Activated CD4-positive, alpha-beta T cell treated with anti-CD3 and anti-CD28 coated beads for 36 hours (primary cell): ENCODE measurements around the gene TEC. TPM values are rescaled to one million over a fixed set of nuclear protein-coding genes. Genes with fewer than 3 reads are reported as not detected.
A peak's percentile ranks its signal among the peaks of the same experiment; 100 is the strongest.
"Not testable (repeated sequence)": the region's sequence is repeated elsewhere in the genome, so short reads cannot be mapped to it uniquely, and the experiment has no call there.

ENCODE experiments used
- ATAC-seq: fragments of 200-7000 bp; cut with Tn5 transposase; one replicate; pipeline ENCODE4 v1.10.0; 2021; ENCODE audit warnings: mild to moderate bottlenecking, moderate library complexity
- CTCF ChIA-PET: fragments of 350-600 bp; sonication (Branson Sonifier 250); formaldehyde crosslinking; loops from one replicate; lab custom pipeline; 2021; ENCODE audit warnings: antibody characterized with exemption; lab: Charles Lee
- POLR2A ChIA-PET: fragments of 350-600 bp; sonication (Branson Sonifier 250); formaldehyde crosslinking; loops from one replicate; lab custom pipeline; 2021; ENCODE audit warnings: antibody characterized with exemption, inconsistent platforms; lab: Charles Lee
- DNase-seq: peaks from one replicate; pipeline ENCODE4 v3.0.0-alpha.2; 2020
- H3K27ac Mint-ChIP-seq: one replicate; pipeline ENCODE4 v1.8.0; 2021; ENCODE audit warnings: mixed read lengths
- H3K27me3 Mint-ChIP-seq: one replicate; pipeline ENCODE4 v1.8.0; 2021; ENCODE audit warnings: mixed read lengths
- H3K36me3 Mint-ChIP-seq: one replicate; pipeline ENCODE4 v1.8.0; 2021; ENCODE audit warnings: low read depth, mixed read lengths
- H3K4me1 Mint-ChIP-seq: one replicate; pipeline ENCODE4 v1.8.0; 2021; ENCODE audit warnings: mixed read lengths
- H3K4me3 Mint-ChIP-seq: one replicate; pipeline ENCODE4 v1.8.0; 2021; ENCODE audit warnings: mild to moderate bottlenecking, moderate library complexity, mixed read lengths
- H3K9me3 Mint-ChIP-seq: one replicate; pipeline ENCODE4 v1.8.0; 2021; ENCODE audit warnings: low read depth, mixed read lengths
- intact Hi-C, 2 experiments: fragments of 100-400 bp; cut with DNase I in 1 of 2; cut with micrococcal nuclease in 1 of 2; formaldehyde crosslinking; loops; one replicate each; pipeline versions ENCODE4 v1.14.2 to v1.15.1; 2022 to 2024; cut with DNase I, micrococcal nuclease
- total RNA-seq, 2 experiments: library from RNA; stranded (reverse); gene quantifications; one replicate each; pipeline ENCODE4 v1.2.3, GENCODE V29; 2021

The TEC gene
- total RNA-seq, 2 experiments from 2014 or later = 3.5 to 4.3 TPM

DNA sequence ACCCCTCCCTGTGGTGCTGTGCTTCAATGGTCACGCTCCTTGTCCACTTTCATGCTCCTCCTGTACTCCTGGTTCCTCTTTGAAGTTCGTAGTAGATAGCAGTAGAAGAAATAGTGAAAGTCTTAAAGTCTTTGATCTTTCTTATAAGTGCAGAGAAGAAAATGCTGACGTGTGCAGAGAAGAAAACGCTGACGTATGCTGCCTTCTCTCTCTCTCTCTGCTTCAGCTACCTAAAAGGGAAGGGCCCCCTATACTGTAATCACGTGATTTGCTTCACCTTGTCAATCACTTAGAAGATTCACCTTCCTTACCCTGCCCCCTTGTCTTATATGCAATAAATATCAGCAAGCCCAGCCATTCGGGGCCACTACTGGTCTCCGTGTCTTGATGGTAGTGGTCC lies 50.2 kb downstream of the TEC start:
- POLR2A ChIA-PET = not testable (repeated sequence)

DNA sequence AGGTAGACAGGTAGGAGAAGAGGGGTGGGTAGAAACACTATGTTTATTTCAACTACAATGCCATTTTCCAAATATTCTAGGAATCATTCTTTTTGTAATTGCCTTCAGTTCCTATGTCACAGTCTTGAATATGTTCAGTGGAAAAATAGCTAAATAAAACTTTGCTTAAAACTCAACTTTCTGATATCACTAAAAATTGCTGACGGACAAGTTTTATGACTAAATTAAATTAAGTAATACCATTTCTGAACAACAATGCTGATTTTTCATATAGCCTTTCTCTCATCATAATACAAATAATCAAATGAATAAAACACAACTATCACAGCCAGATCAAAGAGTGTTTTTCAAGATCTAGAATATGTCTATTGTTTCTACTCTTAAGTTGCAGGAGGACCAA lies 53.1 kb downstream of the TEC start:
- Mint-ChIP-seq H3K36me3 (peaks cover 3% of the 10 kb centered on the region), H3K9me3 (no peaks in the 10 kb centered on the region), H3K4me1 (peaks cover 2% of the 10 kb centered on the region), H3K27me3 (no peaks in the 10 kb centered on the region), H3K27ac (no peak overlapping the region), H3K4me3 (no peak overlapping the region)
- ChIA-PET POLR2A (no interaction called here), CTCF (interaction anchor here (0.6 kb wide), 1 partner anchor 57 kb away, joined by 4 read pairs; no protein-coding TSS in a partner anchor)
- intact Hi-C loops = no loop called here
- DNase-seq (no peak), ATAC-seq (no peak)

More for the DNA sequence above, 50.2 kb downstream of the TEC start:
- DNase-seq, H3K9me3 Mint-ChIP-seq, intact Hi-C loops, H3K27ac Mint-ChIP-seq, CTCF ChIA-PET, H3K27me3 Mint-ChIP-seq, H3K4me3 Mint-ChIP-seq, H3K36me3 Mint-ChIP-seq, ATAC-seq, H3K4me1 Mint-ChIP-seq: not testable (repeated sequence)

DNA sequence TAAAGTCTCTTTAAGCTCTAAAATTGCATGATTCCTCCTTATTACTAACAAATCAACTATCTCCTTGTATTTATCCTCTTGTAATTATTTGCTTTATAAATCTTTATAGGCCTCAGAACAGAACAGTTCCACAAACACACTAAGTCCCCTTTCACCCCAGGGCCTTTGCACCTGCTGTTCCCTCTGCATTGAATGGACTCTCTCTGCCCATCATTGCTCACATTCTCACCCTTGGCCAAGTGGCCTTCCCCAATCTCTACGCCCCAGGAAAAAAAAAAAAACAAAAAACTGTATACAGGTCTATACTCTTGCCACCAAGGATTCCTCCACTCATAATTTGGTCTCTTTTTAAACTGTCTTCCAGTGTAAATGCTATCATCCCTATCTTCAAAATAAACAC lies 53.7 kb downstream of the TEC start:
- Mint-ChIP-seq H3K4me1 (peaks cover 2% of the 10 kb centered on the region), H3K4me3 (no peak overlapping the region), H3K27me3 (no peaks in the 10 kb centered on the region), H3K36me3 (peaks cover 3% of the 10 kb centered on the region), H3K9me3 (no peaks in the 10 kb centered on the region), H3K27ac (no peak overlapping the region)
- ChIA-PET CTCF (no interaction called here), POLR2A (no interaction called here)
- ATAC-seq (no peak), DNase-seq (no peak)
- intact Hi-C loops = no loop called here

DNA sequence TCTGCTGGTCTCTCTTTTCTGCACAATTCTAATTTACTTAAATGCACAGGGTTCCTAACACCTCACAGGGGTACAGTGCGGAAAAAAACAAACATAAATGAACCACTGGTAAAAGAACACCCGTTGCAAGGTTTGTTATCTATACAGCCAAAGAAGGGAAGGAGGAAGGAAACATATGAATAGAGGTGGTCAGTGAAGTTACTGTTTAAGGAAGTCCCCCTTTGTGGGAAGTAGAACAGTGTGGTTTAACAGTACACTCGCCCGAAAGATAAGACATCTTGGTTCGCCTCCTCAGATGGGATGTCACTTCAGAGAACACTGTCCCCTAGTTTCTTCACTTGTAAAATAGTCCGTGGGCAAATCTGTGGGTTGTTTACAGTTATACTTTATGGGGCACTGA lies 57.5 kb downstream of the TEC start:
- ATAC-seq = no peak
- peaks cover 7% of the 10 kb centered on the region for H3K4me1 Mint-ChIP-seq
- intact Hi-C loops = no loop called here
- H3K4me3 Mint-ChIP-seq = no peak overlapping the region
- ChIA-PET POLR2A (no interaction called here), CTCF (no interaction called here)
- no peaks in the 10 kb centered on the region for H3K9me3 Mint-ChIP-seq
- H3K27me3 Mint-ChIP-seq = no peaks in the 10 kb centered on the region
- no peaks in the 10 kb centered on the region for H3K36me3 Mint-ChIP-seq
- no peak overlapping the region for H3K27ac Mint-ChIP-seq
- no peak for DNase-seq

DNA sequence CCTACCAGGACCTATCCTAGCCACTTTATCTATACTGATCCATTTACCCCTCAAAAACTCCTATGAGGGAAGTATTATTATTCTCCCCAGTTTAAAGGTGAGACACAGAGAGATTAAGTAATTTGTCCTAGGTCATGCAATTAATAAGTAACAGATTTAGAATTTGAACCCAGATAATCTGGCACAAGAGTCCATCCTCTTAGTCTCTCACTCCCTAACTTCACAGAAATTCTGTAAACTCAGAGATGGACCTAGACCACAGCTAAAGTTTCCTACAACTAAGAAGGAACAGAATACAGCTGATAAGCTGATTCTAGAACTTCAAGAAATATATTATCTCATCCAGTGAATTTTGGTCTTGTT lies 58.7 kb downstream of the TEC start:
- intact Hi-C loops = no loop called here
- ChIA-PET POLR2A (interaction anchor here (0.5 kb wide), 1 partner anchor 60 kb away, joined by 5 read pairs; no protein-coding TSS in a partner anchor), CTCF (no interaction called here)
- peaks cover 7% of the 10 kb centered on the region for H3K4me1 Mint-ChIP-seq
- H3K36me3 Mint-ChIP-seq = no peaks in the 10 kb centered on the region
- no peaks in the 10 kb centered on the region for H3K27me3 Mint-ChIP-seq
- H3K9me3 Mint-ChIP-seq = no peaks in the 10 kb centered on the region
- no peak overlapping the region for H3K27ac Mint-ChIP-seq
- DNase-seq (no peak), ATAC-seq (no peak)
- H3K4me3 Mint-ChIP-seq = no peak overlapping the region

DNA sequence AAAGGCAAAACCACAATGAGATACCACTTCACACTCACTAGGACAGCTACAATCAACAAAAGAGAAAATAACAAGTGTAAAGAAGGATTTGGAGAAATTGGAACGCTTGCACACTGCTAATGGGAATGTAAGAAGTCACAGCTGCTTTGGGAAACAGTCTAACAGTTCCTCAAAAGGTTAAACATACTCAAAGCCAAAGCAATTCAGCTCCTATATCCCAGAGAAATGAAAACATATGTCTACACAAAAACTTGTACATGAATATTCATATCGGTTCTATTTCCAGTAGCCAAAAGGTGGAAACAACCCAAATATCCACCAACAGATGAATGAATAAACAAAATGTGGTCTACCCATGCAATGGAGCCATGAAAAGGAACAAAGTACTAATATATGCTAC lies 64.0 kb downstream of the TEC start:
- POLR2A ChIA-PET = no interaction called here

GRCh38 chr4:48205107-48205506 lies 64.5 kb downstream of the TEC start:
- Mint-ChIP-seq H3K27me3 (peaks cover 2% of the 10 kb centered on the region), H3K36me3 (no peaks in the 10 kb centered on the region), H3K27ac (no peak overlapping the region), H3K9me3 (no peaks in the 10 kb centered on the region), H3K4me1 (no peaks in the 10 kb centered on the region), H3K4me3 (no peak overlapping the region)
- no peak for DNase-seq
- ATAC-seq = no peak
- intact Hi-C loops = no loop called here
- ChIA-PET POLR2A (no interaction called here), CTCF (interaction anchor here (0.6 to 0.9 kb wide), 2 partner anchors 47 to 129 kb away, joined by 3 read pairs; no protein-coding TSS in a partner anchor)

More for the DNA sequence above, 64.0 kb downstream of the TEC start:
- Mint-ChIP-seq H3K27ac (no peak overlapping the region), H3K4me3 (no peak overlapping the region), H3K4me1 (peaks cover 4% of the 10 kb centered on the region), H3K9me3 (no peaks in the 10 kb centered on the region), H3K27me3 (peaks cover 2% of the 10 kb centered on the region), H3K36me3 (no peaks in the 10 kb centered on the region)
- DNase-seq (no peak), ATAC-seq (no peak)
- intact Hi-C loops = no loop called here
- CTCF ChIA-PET = no interaction called here

DNA sequence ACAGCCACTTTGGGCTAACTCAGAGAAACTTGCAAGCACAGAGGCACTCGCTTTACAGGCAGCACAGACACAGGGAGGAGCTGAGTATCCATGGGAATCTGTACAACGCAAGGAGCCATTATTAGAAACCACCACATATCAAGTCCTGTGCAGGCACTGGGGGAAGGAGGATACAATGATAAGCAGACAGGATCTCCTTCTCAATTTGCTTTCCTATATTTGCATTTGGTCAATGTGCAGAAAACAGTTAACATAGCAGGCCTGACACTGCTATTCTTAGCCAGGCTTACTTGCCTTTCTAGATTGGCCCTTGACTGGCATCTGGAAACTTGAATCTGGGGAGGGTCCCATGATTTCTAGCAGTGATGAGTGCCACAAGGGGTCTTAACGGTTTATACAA lies 65.8 kb downstream of the TEC start:
- Mint-ChIP-seq H3K27ac (no peak overlapping the region), H3K9me3 (no peaks in the 10 kb centered on the region), H3K4me1 (no peaks in the 10 kb centered on the region), H3K4me3 (no peak overlapping the region), H3K27me3 (peaks cover 2% of the 10 kb centered on the region), H3K36me3 (no peaks in the 10 kb centered on the region)
- ChIA-PET POLR2A (no interaction called here), CTCF (interaction anchor here (1.6 kb wide), 1 partner anchor 9 kb away, joined by 5 read pairs; no protein-coding TSS in a partner anchor)
- no peak for DNase-seq
- ATAC-seq = no peak
- intact Hi-C loops = no loop called here

GRCh38 chr4:48197643-48198237 lies 71.9 kb downstream of the TEC start:
- ChIA-PET CTCF (interaction anchor here (1.1 kb wide), 1 partner anchor 20 kb away, joined by 4 read pairs; no protein-coding TSS in a partner anchor), POLR2A (no interaction called here)
- intact Hi-C loops = no loop called here
- Mint-ChIP-seq H3K27me3 (peaks cover 2% of the 10 kb centered on the region), H3K36me3 (no peaks in the 10 kb centered on the region), H3K9me3 (no peaks in the 10 kb centered on the region), H3K4me1 (peaks cover 7% of the 10 kb centered on the region), H3K27ac (no peak overlapping the region), H3K4me3 (no peak overlapping the region)
- ATAC-seq (no peak), DNase-seq (no peak)

DNA sequence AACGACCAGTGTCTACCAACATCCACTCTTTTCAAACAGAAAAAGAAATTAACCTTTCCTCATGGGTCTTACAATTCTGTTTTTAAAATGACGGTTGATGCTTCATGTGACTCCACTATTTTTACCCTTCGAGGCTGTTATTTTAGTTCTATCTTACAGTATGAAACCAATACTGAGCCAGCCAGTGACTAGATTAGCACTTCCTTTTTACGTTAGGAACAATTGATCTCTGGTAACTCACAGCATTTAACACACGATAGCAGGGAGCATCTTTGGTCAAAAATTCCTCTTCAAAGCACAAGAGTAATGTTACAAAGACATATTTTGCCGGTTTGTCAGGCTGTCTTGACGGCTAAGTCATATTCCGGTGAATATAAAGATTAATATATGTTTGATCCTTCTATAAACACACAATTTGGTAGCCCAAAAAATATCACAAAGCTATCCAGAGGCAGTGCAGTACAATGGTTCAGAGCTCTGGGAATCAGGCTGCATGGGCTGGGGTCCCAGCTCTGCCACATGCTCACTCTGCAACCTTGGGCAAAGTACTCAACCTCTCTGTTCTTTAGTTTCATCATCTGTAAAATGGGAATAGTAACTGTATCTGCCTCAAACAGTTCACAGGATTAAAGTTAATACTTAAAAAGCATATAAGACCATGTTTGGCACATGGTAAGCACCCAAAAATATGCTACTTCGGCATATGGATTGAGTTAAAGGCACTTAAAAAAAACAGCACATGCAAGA lies 72.7 kb downstream of the TEC start:
- intact Hi-C loops = no loop called here
- H3K27me3 Mint-ChIP-seq = peaks cover 2% of the 10 kb centered on the region
- H3K36me3 Mint-ChIP-seq = no peaks in the 10 kb centered on the region
- no peak for DNase-seq
- H3K9me3 Mint-ChIP-seq = no peaks in the 10 kb centered on the region
- CTCF ChIA-PET = interaction anchor here (0.7 to 1.3 kb wide), 2 partner anchors 58 to 223 kb away, joined by 3 read pairs; no protein-coding TSS in a partner anchor
- H3K4me3 Mint-ChIP-seq = no peak overlapping the region
- POLR2A ChIA-PET = no interaction called here
- H3K4me1 Mint-ChIP-seq = peaks cover 7% of the 10 kb centered on the region
- no peak overlapping the region for H3K27ac Mint-ChIP-seq
- ATAC-seq = no peak

- ATAC-seq (peak; percentile 39), DNase-seq (no peak)
- no peak overlapping the region for H3K27ac Mint-ChIP-seq
- H3K4me3 Mint-ChIP-seq = no peak overlapping the region
- POLR2A ChIA-PET = no interaction called here
- CTCF ChIA-PET = interaction anchor here (0.7 to 1.3 kb wide), 3 partner anchors 57 to 389 kb away, joined by 3 read pairs; no protein-coding TSS in a partner anchor
- H3K9me3 Mint-ChIP-seq = no peaks in the 10 kb centered on the region
- peaks cover 7% of the 10 kb centered on the region for H3K4me1 Mint-ChIP-seq
- H3K27me3 Mint-ChIP-seq = peaks cover under 1% of the 10 kb centered on the region
- intact Hi-C loops = no loop called here
- H3K36me3 Mint-ChIP-seq = no peaks in the 10 kb centered on the region
Observed at GRCh38 chr4:48195853-48196252, 73.8 kb downstream of the TEC start.

DNA sequence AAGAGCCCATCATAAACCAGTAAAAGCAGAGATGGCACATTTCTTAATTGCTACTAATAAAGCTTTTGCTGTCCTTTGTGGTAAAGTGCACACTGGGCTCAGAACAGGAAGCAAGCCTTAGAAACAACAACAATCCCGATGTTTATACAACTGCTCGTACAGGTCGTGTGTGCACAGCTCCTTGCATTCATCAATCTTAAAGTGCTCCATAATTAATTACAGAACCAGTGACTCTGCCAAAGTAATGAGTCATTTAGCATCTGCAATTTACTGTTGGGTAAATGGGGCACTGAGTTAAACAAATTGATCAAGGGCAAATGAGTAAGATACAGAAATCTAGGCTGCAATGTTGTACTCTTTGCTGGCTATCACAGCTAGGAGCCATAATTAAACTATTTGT lies 74.3 kb downstream of the TEC start:
- ATAC-seq (peak; percentile 51), DNase-seq (no peak)
- Mint-ChIP-seq H3K27ac (no peak overlapping the region), H3K36me3 (no peaks in the 10 kb centered on the region), H3K4me3 (no peak overlapping the region), H3K9me3 (no peaks in the 10 kb centered on the region), H3K4me1 (peaks cover 7% of the 10 kb centered on the region), H3K27me3 (no peaks in the 10 kb centered on the region)
- intact Hi-C loops = no loop called here
- CTCF ChIA-PET = interaction anchor here (0.7 kb wide), 1 partner anchor 390 kb away, joined by 3 read pairs; no protein-coding TSS in a partner anchor
- POLR2A ChIA-PET = no interaction called here
